ENCODE results near the gene PDIA3. TPM values are rescaled to one million over a fixed set of nuclear protein-coding genes. Genes with fewer than 3 reads are reported as not detected.
A peak's percentile ranks its signal among the peaks of the same experiment; 100 is the strongest.

PDIA3 gene
- total RNA-seq, 2 donors from 2014 or later: 578 to 589 TPM

DNA sequence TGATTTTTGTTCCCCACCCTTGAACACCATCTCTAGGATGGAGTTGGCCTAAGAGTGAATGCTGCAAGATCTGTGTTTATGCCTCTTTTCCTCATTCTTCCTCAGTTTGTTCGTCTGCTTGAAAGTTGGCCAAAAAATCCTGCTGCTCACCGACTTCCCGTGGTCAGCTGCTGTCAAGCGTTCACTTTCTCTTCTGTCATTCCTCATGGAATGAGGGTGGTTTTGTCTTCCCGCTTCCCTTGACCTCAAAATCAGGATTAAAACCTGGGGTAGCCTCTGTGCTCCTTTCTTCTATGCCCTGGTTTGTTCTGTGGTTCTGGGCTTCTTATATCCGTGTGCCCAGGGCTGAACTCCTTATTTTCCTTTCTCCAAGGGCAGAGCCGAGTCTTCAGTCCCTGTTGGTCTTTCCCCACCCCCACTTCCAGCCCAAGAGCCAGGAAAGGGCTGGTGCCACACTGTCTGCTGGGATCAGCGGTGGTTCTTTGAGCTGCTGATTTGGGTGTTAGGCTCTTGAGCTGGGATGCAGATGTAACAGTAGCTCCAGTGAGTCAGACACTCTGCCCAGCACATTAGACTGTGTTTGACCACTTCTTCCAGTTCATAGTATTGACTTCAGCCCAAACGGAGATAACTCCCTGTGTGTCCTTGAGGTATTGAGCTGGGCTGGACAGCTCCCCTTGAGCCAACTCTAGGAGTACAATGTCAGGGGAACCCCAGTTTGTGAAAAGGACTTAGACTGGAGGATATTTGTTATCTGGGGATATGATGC is 48.2 kb downstream of the PDIA3 start:
- peaks cover 49% of the 10 kb centered on the region for H3K36me3 ChIP-seq (ENCODE audit: control insufficient read depth, insufficient read depth, low read length)
- no peaks in the 10 kb centered on the region for H3K9me3 Mint-ChIP-seq
- no peak overlapping the region for H3K9ac ChIP-seq (ENCODE audit: extremely low read depth, low read length, poor library complexity, severe bottlenecking)
- H3K4me1 Mint-ChIP-seq: peaks cover 47% of the 10 kb centered on the region
- H3K4me3 Mint-ChIP-seq: peak overlapping the region; percentile 99
- H3K9me3 ChIP-seq (ENCODE audit: control insufficient read depth, low read length): no peaks in the 10 kb centered on the region
- H3K27me3 Mint-ChIP-seq (ENCODE audit: insufficient read depth): no peaks in the 10 kb centered on the region
- peaks cover 46% of the 10 kb centered on the region for H3K36me3 Mint-ChIP-seq (ENCODE audit: low read depth)
- WGBS, 2 experiments (ENCODE audit: insufficient coverage in 1 of 2, insufficient read length in 1 of 2): 90 to 95% methylated on average over 6 to 9 of the region's 9 CpGs
- peaks cover 19% of the 10 kb centered on the region for H3K4me1 ChIP-seq (ENCODE audit: control insufficient read depth, insufficient read depth, low read length)
- H3K27ac Mint-ChIP-seq: no peak overlapping the region
- TF ChIP-seq, protein P1, sequence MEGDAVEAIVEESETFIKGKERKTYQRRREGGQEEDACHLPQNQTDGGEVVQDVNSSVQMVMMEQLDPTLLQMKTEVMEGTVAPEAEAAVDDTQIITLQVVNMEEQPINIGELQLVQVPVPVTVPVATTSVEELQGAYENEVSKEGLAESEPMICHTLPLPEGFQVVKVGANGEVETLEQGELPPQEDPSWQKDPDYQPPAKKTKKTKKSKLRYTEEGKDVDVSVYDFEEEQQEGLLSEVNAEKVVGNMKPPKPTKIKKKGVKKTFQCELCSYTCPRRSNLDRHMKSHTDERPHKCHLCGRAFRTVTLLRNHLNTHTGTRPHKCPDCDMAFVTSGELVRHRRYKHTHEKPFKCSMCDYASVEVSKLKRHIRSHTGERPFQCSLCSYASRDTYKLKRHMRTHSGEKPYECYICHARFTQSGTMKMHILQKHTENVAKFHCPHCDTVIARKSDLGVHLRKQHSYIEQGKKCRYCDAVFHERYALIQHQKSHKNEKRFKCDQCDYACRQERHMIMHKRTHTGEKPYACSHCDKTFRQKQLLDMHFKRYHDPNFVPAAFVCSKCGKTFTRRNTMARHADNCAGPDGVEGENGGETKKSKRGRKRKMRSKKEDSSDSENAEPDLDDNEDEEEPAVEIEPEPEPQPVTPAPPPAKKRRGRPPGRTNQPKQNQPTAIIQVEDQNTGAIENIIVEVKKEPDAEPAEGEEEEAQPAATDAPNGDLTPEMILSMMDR (conservative IDR thresholded peaks at IDR 0.05): no peak
- no peak for DNase-seq
- peak overlapping the region; percentile 96 for H3K4me3 ChIP-seq (ENCODE audit: low read length)
- no peaks in the 10 kb centered on the region for H3K27me3 ChIP-seq (ENCODE audit: control insufficient read depth, insufficient read depth, low read length, poor library complexity, severe bottlenecking)
- no peak overlapping the region for H3K27ac ChIP-seq (ENCODE audit: low read depth, low read length)

DNA sequence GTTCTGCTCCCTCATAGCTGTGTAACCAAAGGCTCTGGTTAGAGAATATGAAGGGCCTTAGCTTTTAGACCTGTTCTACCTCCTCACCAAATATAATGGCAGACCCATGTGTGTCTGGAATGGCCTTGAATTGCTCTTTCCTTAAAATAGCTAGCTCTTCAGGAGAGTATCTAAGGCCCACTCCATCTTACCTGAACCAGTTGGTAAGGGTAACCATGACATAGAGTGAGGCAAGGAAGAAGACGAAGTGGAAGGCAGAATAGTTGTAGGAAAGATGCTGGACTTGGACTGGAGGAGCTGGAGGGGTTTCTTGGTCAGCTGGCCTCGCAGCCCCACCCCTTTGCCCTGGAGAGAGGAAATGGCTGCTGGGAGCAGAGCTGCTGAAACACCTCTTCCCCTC is 49.0 kb downstream of the PDIA3 start:
- Mint-ChIP-seq H3K4me1 (peaks cover 55% of the 10 kb centered on the region), H3K27ac (no peak overlapping the region), H3K36me3 (ENCODE audit: low read depth) (peaks cover 48% of the 10 kb centered on the region), H3K27me3 (ENCODE audit: insufficient read depth) (no peaks in the 10 kb centered on the region), H3K9me3 (no peaks in the 10 kb centered on the region), H3K4me3 (peak overlapping the region; percentile 27)
- TF ChIP-seq, protein P1 (conservative IDR thresholded peaks at IDR 0.05): no peak
- Histone ChIP-seq H3K27ac (ENCODE audit: low read depth, low read length) (no peak overlapping the region), H3K36me3 (ENCODE audit: control insufficient read depth, insufficient read depth, low read length) (peaks cover 55% of the 10 kb centered on the region), H3K9ac (ENCODE audit: extremely low read depth, low read length, poor library complexity, severe bottlenecking) (no peak overlapping the region), H3K9me3 (ENCODE audit: control insufficient read depth, low read length) (no peaks in the 10 kb centered on the region), H3K27me3 (ENCODE audit: control insufficient read depth, insufficient read depth, low read length, poor library complexity, severe bottlenecking) (no peaks in the 10 kb centered on the region), H3K4me3 (ENCODE audit: low read length) (peak overlapping the region; percentile 48), H3K4me1 (ENCODE audit: control insufficient read depth, insufficient read depth, low read length) (peaks cover 26% of the 10 kb centered on the region)
- 80 to 100% methylated on average over 2 of the region's 2 CpGs for WGBS, 2 experiments (ENCODE audit: insufficient coverage in 1 of 2, insufficient read length in 1 of 2)
- DNase-seq: no peak

DNA sequence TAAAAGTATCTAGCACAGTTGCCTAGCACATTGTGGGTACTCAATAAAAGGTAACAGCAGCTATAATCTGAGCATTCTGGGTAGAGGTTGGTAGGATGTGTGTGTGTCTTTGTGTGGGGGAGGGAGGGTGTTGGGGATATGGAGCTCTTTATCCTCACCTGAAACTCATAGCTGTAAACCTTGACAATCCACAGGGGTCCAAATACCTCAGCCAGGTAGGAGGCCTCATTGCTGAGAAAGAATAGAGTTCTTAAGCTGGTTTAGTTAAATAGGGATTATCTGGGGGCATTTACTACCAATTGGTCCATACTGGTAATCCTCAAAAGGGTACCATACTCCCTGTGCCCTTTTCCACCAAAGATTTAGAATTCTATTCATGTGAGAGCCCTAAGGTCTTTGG is 49.8 kb downstream of the PDIA3 start:
- TF ChIP-seq, protein P1 (conservative IDR thresholded peaks at IDR 0.05): no peak
- Histone ChIP-seq H3K4me3 (ENCODE audit: low read length) (peak overlapping the region; percentile 48), H3K9ac (ENCODE audit: extremely low read depth, low read length, poor library complexity, severe bottlenecking) (no peak overlapping the region), H3K4me1 (ENCODE audit: control insufficient read depth, insufficient read depth, low read length) (peaks cover 26% of the 10 kb centered on the region), H3K9me3 (ENCODE audit: control insufficient read depth, low read length) (no peaks in the 10 kb centered on the region), H3K36me3 (ENCODE audit: control insufficient read depth, insufficient read depth, low read length) (peaks cover 55% of the 10 kb centered on the region), H3K27ac (ENCODE audit: low read depth, low read length) (no peak overlapping the region), H3K27me3 (ENCODE audit: control insufficient read depth, insufficient read depth, low read length, poor library complexity, severe bottlenecking) (no peaks in the 10 kb centered on the region)
- peak overlapping the region; percentile 27 for H3K4me3 Mint-ChIP-seq
- H3K27me3 Mint-ChIP-seq (ENCODE audit: insufficient read depth): no peaks in the 10 kb centered on the region
- H3K9me3 Mint-ChIP-seq: no peaks in the 10 kb centered on the region
- DNase-seq: peak; percentile 80
- H3K27ac Mint-ChIP-seq: peak overlapping the region; percentile 80
- peaks cover 49% of the 10 kb centered on the region for H3K36me3 Mint-ChIP-seq (ENCODE audit: low read depth)
- peaks cover 57% of the 10 kb centered on the region for H3K4me1 Mint-ChIP-seq

Data from endodermal cell (in vitro differentiated cells).